Omental fat pad (tissue), 4 donors: ENCODE data around the gene PRAMEF1. TPM values are rescaled to one million over a fixed set of nuclear protein-coding genes. Genes with fewer than 3 reads are reported as not detected.

ENCODE experiments used
- ATAC-seq: fragments of 150-250 bp; one replicate; pipeline ENCODE4 v1.9.1; 2016; ENCODE audit warnings: mild to moderate bottlenecking, moderate library complexity; ENCODE audit not compliant: low FRiP score
- DNase-seq: peaks from one replicate; pipeline ENCODE4 v3.0.0-alpha.2; 2019; ENCODE audit warnings: low spot score
- CTCF ChIP-seq, 3 donors: fragments of 450-650 bp; IDR thresholded peaks; one replicate each; pipeline ENCODE4 v1.5.1; 2016 to 2017; ENCODE audit warnings: antibody characterized with exemption in 3 of 3, mild to moderate bottlenecking in 3 of 3, moderate library complexity in 2 of 3
- total RNA-seq, 4 donors: library from RNA; depleted of rRNA; stranded (reverse); fragments of >200 nt; gene quantifications; one replicate each; pipeline ENCODE4 v1.1.0, GENCODE V29; 2016

Gene PRAMEF1
- total RNA-seq, 4 donors from 2014 or later, result not detected

GRCh38 chr1:12769031-12769430, 22.2 kb upstream of the PRAMEF1 start:
- no peak for TF ChIP-seq CTCF (IDR thresholded peaks at IDR 0.05)
- DNase-seq (no peak), ATAC-seq (no peak)

- DNase-seq, result no peak
- ATAC-seq, result no peak
- no peak for TF ChIP-seq CTCF (IDR thresholded peaks at IDR 0.05)
Observed at GRCh38 chr1:12769976-12770505, 21.2 kb upstream of the PRAMEF1 start.

- no peak for DNase-seq
- TF ChIP-seq CTCF (IDR thresholded peaks at IDR 0.05), result no peak
Observed at GRCh38 chr1:12770620-12771019, 20.6 kb upstream of the PRAMEF1 start.

GRCh38 chr1:12771186-12771585, 20.0 kb upstream of the PRAMEF1 start:
- ATAC-seq (no peak), DNase-seq (no peak)
- TF ChIP-seq CTCF (IDR thresholded peaks at IDR 0.05), result no peak

More at GRCh38 chr1:12770620-12771019, 20.6 kb upstream of the PRAMEF1 start:
- no peak for ATAC-seq

GRCh38 chr1:12772520-12772919, 18.7 kb upstream of the PRAMEF1 start:
- DNase-seq (no peak), ATAC-seq (no peak)
- TF ChIP-seq CTCF (IDR thresholded peaks at IDR 0.05), result no peak

GRCh38 chr1:12773438-12773837, 17.8 kb upstream of the PRAMEF1 start, which contains the start of gene PRAMEF12:
Gene PRAMEF12 (plus strand): TSS chr1:12773738. CDS start chr1:12774868, 1,130 bp downstream.
- no peak for DNase-seq
- ATAC-seq, result no peak
- TF ChIP-seq CTCF (IDR thresholded peaks at IDR 0.05), result no peak

- TF ChIP-seq CTCF (IDR thresholded peaks at IDR 0.05), result no peak
- DNase-seq, result no peak
- ATAC-seq, result no peak
Observed at GRCh38 chr1:12774801-12775345, 16.3 kb upstream of the PRAMEF1 start.
